Astrocyte of the cerebellum (primary cell): ENCODE measurements around the gene PHYH.
"Not testable (repeated sequence)": the region's sequence is repeated elsewhere in the genome, so short reads cannot be mapped to it uniquely, and the experiment has no call there.

Experiments
- DNase-seq: peaks from one replicate; pipeline ENCODE4 v3.0.0-alpha.2; 2011; ENCODE audit warnings: low read depth
- H3K4me3 ChIP-seq: 2 replicates; pipeline ENCODE4 v1.5.1; 2011; ENCODE audit warnings: mild to moderate bottlenecking, low read depth, low read length, moderate library complexity
- in situ Hi-C: cut with HindIII; loops from 2 replicates; pipeline ENCODE4 v1.10.0; 2017; ENCODE audit warnings: low sequenced_read_pairs
- TF ChIP-seq, protein P1 (sequence below): IDR thresholded peaks from 2 replicates; pipeline ENCODE4 v1.5.1; 2012; ENCODE audit warnings: low read length, low read depth, moderate library complexity, mild to moderate bottlenecking; ENCODE audit errors: missing control alignments

The PHYH gene

DNA sequence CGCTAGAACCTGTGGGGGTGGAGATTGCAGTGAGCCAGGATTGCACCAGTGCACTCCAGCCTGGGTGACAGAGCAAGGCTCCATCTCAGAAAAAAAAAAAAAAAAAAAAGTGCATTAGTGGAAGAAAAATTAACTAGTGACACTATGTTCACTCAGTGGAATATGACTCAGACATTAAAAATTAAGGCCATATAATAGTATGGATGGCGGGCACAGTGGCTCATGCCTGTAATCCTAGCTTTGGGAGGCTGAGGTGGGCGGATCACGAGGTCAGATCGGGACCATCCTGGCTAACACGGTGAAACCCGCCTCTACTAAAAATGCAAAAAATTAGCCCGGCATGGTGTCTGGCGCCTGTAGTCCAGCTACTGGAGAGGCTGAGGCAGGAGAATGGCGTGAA, 3.4 kb downstream of the PHYH start:
- no peak for DNase-seq
- TF ChIP-seq, protein P1, sequence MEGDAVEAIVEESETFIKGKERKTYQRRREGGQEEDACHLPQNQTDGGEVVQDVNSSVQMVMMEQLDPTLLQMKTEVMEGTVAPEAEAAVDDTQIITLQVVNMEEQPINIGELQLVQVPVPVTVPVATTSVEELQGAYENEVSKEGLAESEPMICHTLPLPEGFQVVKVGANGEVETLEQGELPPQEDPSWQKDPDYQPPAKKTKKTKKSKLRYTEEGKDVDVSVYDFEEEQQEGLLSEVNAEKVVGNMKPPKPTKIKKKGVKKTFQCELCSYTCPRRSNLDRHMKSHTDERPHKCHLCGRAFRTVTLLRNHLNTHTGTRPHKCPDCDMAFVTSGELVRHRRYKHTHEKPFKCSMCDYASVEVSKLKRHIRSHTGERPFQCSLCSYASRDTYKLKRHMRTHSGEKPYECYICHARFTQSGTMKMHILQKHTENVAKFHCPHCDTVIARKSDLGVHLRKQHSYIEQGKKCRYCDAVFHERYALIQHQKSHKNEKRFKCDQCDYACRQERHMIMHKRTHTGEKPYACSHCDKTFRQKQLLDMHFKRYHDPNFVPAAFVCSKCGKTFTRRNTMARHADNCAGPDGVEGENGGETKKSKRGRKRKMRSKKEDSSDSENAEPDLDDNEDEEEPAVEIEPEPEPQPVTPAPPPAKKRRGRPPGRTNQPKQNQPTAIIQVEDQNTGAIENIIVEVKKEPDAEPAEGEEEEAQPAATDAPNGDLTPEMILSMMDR = no peak
- H3K4me3 ChIP-seq = no peak overlapping the region
- in situ Hi-C loops = no loop called here

DNA sequence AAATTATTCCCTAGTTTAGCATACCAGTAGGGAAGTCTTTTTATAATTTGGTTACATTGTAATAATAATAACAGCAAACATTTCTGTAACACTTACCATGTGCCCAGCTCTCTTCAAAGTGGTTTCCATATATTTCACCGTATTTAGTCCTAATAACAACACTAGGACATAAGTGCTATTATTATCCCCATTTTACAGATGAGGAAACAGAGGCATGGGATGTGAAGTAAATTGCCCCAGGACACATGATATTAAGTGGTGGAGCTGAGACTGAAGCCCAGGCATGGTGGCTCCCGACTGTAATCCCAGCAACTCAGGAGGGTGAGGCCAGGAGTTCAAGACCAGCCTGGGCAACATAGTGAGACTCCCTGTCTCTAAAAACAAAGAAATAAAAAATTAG, 5.1 kb downstream of the PHYH start:
- DNase-seq = no peak
- TF ChIP-seq, protein P1 = no peak
- H3K4me3 ChIP-seq = no peak overlapping the region
- in situ Hi-C loops = no loop called here

DNA sequence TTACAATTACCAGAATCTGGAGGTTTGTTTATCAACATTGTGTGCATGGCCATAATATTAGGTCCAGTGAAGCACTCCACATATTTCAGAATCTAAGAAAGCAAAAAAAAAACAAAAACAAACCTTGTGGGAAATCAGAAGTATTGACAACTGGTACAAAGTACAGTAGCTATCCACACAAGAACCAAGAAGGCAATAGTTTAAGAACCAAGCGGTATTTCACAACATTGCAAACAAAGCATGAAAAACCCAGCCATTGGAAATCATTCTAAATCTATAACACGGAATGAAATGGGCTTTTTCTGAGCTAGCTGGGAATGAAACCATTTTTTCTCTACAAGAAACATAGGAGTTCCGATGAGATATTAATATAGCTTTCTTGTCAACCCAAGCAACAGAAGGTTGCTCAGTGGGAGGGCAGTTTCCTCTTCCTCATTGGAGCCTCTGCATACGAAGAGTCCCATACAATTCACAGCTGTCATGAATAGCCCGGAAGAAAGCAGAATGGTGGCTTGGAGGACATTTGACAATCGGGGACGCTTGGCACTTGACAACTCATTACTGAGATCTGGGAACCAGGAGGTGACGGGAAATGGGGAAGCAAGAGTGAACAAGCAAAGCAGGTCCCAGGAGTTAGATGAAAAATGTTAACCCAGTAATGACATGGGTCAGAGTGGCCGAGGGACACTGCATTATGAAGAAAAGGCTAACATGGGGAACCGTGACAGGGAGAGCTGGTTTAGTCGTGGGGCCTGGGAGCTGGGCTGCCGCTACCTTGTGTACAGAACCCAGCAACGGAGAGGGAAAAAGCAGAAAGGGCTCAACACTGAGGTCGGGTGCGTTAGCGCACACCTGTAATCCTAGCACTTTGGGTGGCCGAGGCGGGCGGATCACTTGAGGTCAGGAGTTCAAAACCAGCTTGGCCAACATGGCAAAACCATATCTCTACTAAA, 7.8 kb downstream of the PHYH start:
- no peak overlapping the region for H3K4me3 ChIP-seq
- in situ Hi-C loops = no loop called here
- TF ChIP-seq, protein P1 = no peak
- DNase-seq = no peak

DNA sequence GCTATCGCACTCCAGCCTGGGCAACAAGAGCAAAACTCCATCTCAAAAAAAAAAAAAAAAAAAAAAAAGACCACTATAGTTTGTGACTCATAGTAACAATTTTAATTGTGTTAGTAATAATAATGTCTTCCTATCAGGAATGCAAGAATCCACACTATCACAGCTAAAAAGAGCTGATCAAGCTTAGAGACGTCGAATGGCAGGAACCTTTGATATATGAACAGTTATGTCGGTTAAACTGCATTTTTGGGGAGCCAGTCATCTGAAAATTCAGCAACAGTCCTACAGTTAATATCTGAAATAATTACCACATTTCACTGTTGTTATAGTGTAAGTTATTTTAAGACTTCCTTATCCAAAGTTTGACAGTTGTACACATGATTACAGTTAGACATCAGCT, 8.8 kb downstream of the PHYH start:
- TF ChIP-seq, protein P1 = no peak

DNA sequence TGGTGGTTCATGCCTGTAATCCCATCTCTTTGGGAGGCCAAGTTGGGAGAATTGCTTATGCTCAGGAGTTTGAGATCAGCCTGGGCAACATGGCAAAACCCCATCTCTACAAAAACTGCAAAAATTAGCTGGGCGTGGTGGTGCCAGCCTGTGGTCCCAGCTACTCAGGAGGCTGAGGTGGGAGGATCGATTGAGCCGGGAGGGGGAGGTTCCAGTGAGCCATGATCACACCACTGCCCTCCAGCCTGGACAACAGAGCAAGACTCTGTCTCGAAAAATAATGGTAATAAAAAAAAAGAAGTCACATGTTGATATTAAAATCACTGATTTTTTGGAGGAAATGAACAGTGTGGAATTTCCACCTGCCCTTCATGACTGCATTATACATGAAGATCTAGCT, 15.8 kb downstream of the PHYH start:
- TF ChIP-seq, protein P1 = no peak
- DNase-seq = no peak
- in situ Hi-C loops = no loop called here
- no peak overlapping the region for H3K4me3 ChIP-seq

More for the DNA sequence above, 8.8 kb downstream of the PHYH start:
- DNase-seq = no peak
- no peak overlapping the region for H3K4me3 ChIP-seq
- in situ Hi-C loops = no loop called here

DNA sequence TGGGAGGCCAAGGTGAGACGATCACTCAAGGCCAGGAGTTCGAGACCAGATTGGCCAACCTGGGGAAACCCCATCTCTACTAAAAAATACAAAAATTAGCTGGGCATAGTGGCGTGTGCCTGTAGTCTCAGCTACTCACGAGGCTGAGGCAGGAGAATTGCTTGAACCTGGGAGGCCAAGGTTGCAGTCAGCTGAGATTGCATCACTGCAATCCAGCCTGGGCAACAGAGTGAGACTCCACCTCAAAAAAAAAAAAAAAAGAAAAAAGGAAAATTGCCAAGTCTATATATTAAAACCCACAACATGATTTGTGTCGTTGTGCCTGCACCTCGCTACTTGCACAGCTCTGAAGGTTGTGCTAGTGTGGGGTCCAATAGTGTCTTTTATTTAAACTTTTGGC, 17.5 kb downstream of the PHYH start:
- in situ Hi-C loops, DNase-seq, H3K4me3 ChIP-seq: not testable (repeated sequence)

DNA sequence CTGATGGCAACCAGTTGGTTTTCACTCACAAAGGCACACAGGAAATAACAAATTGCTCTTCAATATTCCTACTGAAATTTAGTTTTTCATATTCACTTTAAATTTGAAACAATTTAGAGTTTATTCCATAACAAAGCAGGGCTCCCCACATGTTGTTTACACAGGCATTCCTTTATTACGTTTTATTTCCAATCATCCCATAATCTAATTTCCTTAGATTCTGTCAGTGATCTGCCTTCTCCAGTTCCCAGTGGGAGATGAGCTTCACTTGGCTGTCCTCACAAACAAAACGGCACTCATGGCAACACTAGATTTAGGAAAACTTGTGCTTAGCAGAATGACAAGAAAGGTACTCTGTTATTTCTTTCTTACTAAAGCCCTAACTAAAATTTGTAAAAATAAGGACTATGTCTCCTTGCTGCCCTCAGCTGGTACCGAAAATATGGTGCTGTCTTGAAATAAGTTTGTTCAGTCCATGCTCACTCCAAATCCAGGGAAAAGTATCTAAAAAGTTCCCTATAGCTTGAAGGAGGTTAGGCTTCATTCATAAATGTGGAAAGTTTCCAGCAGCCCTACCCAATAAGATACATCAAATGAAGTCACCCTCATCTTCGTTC, 23.0 kb downstream of the PHYH start:
- DNase-seq = no peak
- in situ Hi-C loops = no loop called here
- TF ChIP-seq, protein P1 = peak; percentile 31
- H3K4me3 ChIP-seq = no peak overlapping the region

DNA sequence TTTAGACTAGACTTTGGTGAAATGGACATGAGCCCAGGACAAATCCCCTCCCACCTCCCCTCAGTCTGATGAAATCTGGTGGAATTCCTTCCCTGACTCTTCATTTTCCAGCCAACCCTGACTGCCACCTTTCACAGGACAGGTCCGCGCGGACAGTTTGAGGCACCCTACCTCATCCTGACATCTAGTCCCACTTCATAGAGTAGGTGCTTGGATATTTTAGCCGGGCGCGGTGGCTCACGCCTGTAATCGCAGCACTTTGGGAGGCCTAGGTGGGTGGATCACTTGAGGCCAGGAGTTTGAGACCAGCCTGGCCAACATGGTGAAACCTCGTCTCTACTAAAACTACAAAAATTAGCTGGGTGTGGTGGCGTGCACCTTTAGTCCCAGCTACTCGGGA, 23.7 kb downstream of the PHYH start:
- in situ Hi-C loops, DNase-seq, H3K4me3 ChIP-seq: not testable (repeated sequence)
